Fibroblast of mammary gland (primary cell): ENCODE results near the gene PPP1R37.
A peak's percentile ranks its signal among the peaks of the same experiment; 100 is the strongest.

Experiments
- DNase-seq: peaks from one replicate; pipeline ENCODE4 v3.0.0-alpha.2; 2010; ENCODE audit warnings: low read depth
- H3K4me3 ChIP-seq: 2 replicates; pipeline ENCODE4 v1.5.1; 2011; ENCODE audit warnings: low read depth, mild to moderate bottlenecking, low read length, moderate library complexity; ENCODE audit not compliant: control insufficient read depth
- TF ChIP-seq, protein P1 (sequence below): conservative IDR thresholded peaks from 2 replicates; pipeline ENCODE4 v1.5.1; 2011; ENCODE audit warnings: low read depth, low read length, inconsistent platforms; ENCODE audit not compliant: control insufficient read depth, insufficient read depth

The PPP1R37 gene

DNA sequence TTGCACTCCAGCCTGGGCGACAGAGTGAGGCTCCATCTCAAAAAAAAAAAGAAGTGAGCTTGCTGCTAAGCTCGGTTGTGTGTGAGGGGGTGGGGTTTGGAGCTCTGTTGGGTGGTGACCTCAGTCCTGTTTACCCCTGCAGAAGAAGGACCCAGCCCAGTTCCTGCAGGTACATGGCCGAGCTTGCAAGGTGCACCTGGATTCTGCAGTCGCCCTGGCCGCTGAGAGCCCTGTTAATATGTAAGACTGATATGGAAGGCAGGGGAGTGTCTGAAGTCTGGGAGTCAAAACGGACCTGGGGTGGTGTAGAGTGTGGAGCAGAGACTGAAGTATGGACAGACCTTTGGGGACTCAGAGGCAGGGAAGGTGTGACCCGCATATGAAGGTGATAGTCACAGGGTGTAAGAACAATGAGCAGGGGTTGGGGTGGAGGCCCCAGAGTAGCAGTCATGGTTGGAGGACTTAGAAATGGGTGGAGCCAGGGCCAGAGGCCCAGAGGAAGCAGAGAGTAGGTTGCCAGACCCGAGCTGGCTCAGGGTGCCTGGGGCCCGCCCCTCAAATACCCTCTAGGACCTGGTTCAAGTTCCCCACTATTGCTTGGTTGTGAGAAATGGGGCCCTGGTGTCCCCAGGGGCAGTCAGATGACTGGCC is 40.9 kb upstream of the PPP1R37 start:
- H3K4me3 ChIP-seq: no peak overlapping the region
- TF ChIP-seq, protein P1, sequence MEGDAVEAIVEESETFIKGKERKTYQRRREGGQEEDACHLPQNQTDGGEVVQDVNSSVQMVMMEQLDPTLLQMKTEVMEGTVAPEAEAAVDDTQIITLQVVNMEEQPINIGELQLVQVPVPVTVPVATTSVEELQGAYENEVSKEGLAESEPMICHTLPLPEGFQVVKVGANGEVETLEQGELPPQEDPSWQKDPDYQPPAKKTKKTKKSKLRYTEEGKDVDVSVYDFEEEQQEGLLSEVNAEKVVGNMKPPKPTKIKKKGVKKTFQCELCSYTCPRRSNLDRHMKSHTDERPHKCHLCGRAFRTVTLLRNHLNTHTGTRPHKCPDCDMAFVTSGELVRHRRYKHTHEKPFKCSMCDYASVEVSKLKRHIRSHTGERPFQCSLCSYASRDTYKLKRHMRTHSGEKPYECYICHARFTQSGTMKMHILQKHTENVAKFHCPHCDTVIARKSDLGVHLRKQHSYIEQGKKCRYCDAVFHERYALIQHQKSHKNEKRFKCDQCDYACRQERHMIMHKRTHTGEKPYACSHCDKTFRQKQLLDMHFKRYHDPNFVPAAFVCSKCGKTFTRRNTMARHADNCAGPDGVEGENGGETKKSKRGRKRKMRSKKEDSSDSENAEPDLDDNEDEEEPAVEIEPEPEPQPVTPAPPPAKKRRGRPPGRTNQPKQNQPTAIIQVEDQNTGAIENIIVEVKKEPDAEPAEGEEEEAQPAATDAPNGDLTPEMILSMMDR: no peak
- no peak for DNase-seq

DNA sequence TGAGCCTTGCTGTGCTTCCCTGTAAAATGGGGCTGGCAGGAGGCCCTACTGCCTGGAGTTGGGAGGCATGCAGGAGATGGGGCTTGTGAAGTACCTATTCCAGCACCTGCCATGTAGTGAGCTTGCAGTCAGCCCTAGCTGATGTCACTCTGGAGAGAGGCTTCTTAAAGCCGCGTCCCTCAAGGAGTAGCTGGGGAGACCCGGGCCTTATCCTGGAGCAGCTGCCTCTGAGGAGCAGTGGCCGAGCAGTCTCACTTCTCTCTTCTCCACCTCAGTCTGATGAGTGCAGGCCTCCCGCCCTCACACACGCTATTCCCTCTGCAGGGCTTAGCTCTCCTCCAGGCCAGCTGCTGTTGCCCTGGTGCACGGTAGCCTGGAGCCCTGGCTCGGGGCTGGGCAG is 36.1 kb upstream of the PPP1R37 start:
- no peak for DNase-seq
- TF ChIP-seq, protein P1: no peak
- H3K4me3 ChIP-seq: no peak overlapping the region

DNA sequence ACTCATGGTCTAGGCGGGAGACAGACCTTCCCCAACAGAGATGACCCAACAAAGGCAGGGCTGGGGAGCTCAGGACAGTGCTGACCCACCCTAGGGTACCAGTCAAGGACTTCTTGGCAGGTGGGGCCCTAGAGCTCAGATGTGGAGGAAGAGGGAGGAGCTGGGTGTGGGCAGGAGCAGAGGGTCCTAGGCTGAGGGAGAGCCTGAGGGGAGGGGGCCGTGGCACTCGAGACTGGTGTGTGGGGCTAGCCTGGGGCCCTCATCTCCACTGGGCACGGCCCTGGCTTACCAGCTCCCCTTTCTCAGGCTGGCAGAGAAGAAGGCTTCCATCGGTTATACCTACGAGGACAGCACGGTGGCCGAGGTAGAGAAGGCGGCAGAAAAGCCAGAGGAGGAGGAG is 35.5 kb upstream of the PPP1R37 start:
- TF ChIP-seq, protein P1: no peak
- no peak for DNase-seq
- no peak overlapping the region for H3K4me3 ChIP-seq

DNA sequence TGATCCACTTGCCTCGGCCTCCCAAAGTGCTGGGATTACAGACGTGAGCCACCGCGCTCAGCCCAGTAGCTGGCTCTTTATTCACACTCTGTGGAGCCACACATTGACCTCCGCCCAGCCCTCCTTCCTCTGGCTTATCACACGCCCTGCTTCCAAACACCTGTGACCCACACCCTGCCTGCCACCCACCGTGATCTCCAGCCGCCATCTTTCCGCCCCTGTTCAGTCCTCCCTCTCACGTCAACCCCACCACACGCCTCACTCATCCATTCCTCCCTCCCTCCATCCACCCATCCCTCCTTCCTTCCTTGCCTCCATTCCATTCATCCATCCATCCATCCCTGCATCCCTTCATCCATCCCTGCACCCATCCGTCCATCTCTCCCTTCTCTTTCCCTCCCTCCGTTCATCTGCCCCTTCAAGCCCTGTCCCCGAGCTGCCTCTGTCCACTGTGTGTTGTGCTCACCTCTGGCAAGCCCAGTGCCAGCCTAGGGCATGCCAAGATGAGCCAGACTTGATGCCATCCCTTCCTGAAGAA is 34.3 kb upstream of the PPP1R37 start:
- H3K4me3 ChIP-seq: no peak overlapping the region
- TF ChIP-seq, protein P1: no peak
- DNase-seq: no peak

DNA sequence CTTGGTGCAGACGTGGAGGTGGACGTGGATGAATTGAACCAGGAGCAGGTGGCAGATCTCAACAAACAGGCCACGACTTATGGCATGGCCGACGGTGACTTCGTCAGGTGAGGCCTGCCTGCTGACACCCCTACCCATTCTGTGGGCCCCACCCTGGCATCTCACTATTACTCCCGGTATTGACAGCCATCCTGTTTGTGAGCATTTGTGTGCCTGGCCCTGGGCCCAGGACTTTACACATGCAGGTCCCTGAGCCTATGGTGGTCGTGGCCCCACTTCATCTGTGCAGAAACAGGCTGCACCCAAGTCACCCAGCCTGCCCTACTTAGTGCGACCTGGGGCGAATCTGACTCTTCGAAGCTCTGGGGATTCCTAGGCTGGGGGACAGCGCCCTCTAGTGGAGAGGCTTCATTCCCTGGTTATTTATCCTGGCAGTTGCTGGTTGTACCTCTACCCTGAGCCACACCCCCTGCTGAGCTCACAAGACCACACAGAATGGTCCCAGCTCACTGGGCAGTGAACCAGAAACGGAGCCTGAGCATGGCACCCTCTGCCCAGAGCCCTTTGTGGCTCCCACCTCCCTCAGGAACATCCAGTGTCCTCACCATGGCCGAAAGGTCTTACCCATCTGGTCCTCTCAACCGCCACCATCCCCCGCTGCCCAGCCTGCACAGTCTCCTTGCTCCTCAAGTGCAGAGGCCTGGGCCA is 33.6 kb upstream of the PPP1R37 start:
- no peak overlapping the region for H3K4me3 ChIP-seq
- DNase-seq: peak; percentile 85
- TF ChIP-seq, protein P1: peak; percentile 92

DNA sequence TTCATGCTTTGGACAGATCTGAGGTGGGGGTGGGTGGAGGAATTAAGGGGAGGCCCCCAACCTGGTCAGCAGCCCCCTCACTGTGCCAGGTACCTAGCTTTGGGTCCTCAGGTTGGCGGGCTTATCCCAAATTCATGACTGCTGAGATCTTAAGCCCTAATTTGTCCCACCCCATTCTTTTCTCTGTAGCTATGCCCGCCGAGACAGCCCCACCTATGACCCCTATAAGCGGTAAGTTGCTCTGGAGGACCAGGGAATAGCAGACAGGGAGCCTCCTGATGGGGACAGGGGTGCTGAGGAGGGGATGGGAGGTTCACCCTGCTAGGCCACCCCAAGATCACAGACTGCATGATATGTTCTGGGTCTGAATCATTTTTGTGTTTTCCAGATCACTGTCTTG is 31.0 kb upstream of the PPP1R37 start:
- no peak overlapping the region for H3K4me3 ChIP-seq
- TF ChIP-seq, protein P1: no peak

More for the DNA sequence above, 31.0 kb upstream of the PPP1R37 start:
- DNase-seq: no peak
